ENCODE results near the gene KCNMB2. TPM values are rescaled to one million over a fixed set of nuclear protein-coding genes. Genes with fewer than 3 reads are reported as not detected.
"Not testable (repeated sequence)": the region's sequence is repeated elsewhere in the genome, so short reads cannot be mapped to it uniquely, and the experiment has no call there.

Gene KCNMB2
- total RNA-seq, 1 donor from 2014 or later, result 1.8 TPM

DNA sequence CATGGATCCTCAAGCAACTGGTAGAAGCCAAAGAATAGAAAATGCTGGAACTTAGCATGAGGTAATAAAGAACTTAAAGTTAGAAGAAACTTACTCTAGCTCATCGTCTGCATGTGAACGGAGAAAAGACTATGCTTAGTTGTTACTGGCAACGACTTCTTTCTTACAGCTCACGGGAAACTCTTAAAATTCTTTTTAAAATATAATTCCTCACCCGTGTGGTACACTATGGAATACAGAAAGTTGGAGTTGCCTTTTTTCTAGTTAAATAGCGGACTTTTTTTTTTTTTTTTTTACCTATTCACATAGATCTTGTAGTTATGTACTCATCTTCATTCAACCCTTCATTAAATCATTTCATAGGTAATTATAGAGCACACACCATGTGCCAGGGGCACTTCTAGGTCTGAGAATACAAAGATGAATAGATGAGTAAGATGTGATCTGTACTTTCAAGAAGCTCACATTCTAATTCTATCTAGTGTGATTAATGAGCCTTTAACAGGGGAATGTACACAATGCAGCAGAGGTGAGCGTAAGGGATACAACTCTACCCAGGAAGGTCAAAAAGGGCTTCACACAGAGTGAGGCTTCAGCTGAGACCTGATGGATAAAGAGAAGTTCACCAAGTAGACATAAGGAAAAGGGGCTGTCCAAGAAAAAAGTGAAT is 18.4 kb upstream of the KCNMB2 start:
- ATAC-seq (no peak), DNase-seq (ENCODE audit: missing footprints) (no peak)
- intact Hi-C loops (cut with DNase I), result no loop called here

DNA sequence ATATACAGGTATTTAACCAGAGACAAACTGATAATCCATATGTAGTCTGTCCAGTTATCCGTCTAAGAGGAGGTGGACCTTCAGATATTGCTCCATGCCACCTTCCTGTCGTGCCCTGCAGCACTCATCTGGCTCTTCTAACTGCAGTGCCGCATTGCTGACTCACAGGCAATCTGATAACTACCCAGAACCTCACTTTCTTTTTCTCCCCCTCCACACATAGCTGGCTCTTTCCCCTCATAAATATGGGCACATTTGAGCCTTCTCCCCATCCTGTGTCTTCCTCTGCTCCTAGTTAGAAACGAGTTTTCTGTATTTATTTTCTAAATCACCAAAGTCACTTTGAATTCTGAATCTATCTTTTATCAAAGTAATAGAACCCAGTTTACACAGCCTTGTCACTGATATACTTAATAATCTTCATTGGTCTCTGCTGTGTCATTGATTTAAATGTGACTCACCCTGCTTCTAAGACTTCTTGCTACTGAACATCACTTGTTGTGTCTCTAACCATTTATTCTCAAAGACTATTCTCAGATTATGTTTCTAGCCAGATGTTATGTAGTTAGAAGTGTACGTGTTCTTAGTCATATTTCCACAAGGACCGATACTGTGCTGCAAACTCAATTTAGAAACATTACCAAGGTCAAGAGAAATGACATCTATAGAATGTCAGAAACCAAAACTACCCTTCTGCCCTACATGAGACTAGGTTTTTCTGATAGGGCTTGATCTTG is 17.4 kb upstream of the KCNMB2 start:
- ATAC-seq (no peak), DNase-seq (ENCODE audit: missing footprints) (peak; percentile 61)
- intact Hi-C loops (cut with DNase I), result no loop called here

- DNase-seq (ENCODE audit: missing footprints), result no peak
- intact Hi-C loops (cut with DNase I), result no loop called here
Measured at GRCh38 chr3:178519701-178520100, 16.5 kb upstream of the KCNMB2 start.

DNA sequence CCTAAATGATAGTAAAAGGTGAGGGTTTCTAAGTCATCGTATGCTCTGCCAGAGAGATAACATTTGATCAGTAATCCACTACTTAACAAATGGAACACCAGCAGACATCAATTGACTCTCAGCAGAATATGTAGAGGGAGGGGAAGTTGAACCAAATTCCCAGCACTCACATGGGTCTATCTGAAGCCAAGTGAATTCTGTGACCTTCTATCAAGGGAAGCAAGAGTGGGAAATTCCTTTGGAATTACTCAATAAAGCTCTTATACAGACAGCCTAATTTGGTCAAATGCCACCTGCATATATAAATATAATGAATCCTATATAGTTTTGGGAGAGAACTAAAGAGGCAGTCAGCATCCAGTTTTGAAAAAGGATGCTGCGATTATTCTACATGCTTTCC is 15.8 kb upstream of the KCNMB2 start:
- intact Hi-C loops (cut with DNase I), result no loop called here
- ATAC-seq (no peak), DNase-seq (ENCODE audit: missing footprints) (no peak)

More at GRCh38 chr3:178519701-178520100, 16.5 kb upstream of the KCNMB2 start:
- ATAC-seq, result no peak

- ATAC-seq, result no peak
Measured at GRCh38 chr3:178522200-178523052, 13.8 kb upstream of the KCNMB2 start.

DNA sequence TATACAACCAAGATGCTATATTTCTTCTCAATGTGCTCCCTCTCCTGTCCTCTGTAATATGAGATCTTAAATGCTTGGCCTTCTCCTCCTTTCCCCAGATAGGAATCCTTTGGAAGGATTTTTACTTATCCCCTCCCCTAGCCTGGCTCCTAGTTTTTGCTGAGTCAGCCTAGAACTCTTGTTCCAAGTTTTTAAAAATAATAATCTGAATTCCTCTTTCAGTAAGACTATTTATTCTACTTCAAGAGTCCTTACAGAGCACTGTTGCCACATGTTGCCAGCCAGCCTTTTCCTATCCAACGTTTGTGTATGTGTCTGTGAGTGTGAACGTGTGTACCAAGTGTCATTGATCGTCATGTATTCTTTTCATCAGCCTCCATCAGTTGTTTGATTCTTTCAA is 11.0 kb upstream of the KCNMB2 start:
- DNase-seq (ENCODE audit: missing footprints), result no peak
- no peak for ATAC-seq
- intact Hi-C loops (cut with DNase I), result no loop called here

More at GRCh38 chr3:178522200-178523052, 13.8 kb upstream of the KCNMB2 start:
- intact Hi-C loops (cut with DNase I), result no loop called here
- DNase-seq (ENCODE audit: missing footprints), result no peak

- ATAC-seq, result no peak
- intact Hi-C loops (cut with DNase I), result no loop called here
- no peak for DNase-seq (ENCODE audit: missing footprints)
Measured at GRCh38 chr3:178526291-178526690, 9.9 kb upstream of the KCNMB2 start.

DNA sequence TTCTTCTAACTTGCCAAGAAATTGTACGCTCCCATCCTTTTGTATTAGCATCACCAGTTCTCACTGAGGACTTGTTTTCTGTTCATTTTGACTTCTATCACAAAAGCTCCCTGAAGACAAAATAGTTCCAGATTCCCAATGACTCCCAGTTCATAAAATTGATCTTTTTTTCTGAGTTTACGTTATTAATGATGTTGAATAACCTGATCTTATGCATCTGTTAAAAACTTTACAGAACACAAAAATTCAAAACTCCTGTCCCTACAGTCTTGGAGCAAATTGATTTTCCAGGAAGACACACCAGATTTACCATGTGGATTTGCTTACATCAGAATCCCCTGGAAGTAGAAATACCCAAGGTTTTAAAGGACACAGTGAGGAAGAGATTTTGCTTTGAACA is 8.3 kb upstream of the KCNMB2 start:
- DNase-seq (ENCODE audit: missing footprints) (no peak), ATAC-seq (no peak)
- intact Hi-C loops (cut with DNase I), result no loop called here

- DNase-seq (ENCODE audit: missing footprints) (no peak), ATAC-seq (no peak)
- intact Hi-C loops (cut with DNase I), result loop anchor here (10.0 kb wide), 1 partner anchor 135 kb away; no protein-coding TSS in a partner anchor
Measured at GRCh38 chr3:178529606-178530225, 6.5 kb upstream of the KCNMB2 start.

GRCh38 chr3:178532476-178532875 is 3.8 kb upstream of the KCNMB2 start:
- intact Hi-C loops (cut with DNase I), result loop anchor here (10.0 kb wide), 1 partner anchor 132 kb away; no protein-coding TSS in a partner anchor
- no peak for ATAC-seq

GRCh38 chr3:178537122-178537705 is 978 bp downstream of the KCNMB2 start:
- intact Hi-C loops (cut with DNase I), result loop anchor here (5.0 to 10.0 kb wide), 2 partner anchors 100 to 128 kb away; no protein-coding TSS in a partner anchor
- ATAC-seq (no peak), DNase-seq (ENCODE audit: missing footprints) (no peak)

More at GRCh38 chr3:178532476-178532875, 3.8 kb upstream of the KCNMB2 start:
- no peak for DNase-seq (ENCODE audit: missing footprints)

GRCh38 chr3:178538056-178538455 is 1.8 kb downstream of the KCNMB2 start:
- ATAC-seq (no peak), DNase-seq (ENCODE audit: missing footprints) (no peak)
- intact Hi-C loops (cut with DNase I), result loop anchor here (5.0 to 10.0 kb wide), 2 partner anchors 101 to 127 kb away; no protein-coding TSS in a partner anchor

GRCh38 chr3:178540184-178540583 is 3.9 kb downstream of the KCNMB2 start:
- intact Hi-C loops (cut with DNase I), result no loop called here
- DNase-seq (ENCODE audit: missing footprints), result no peak
- ATAC-seq, result no peak

GRCh38 chr3:178545337-178545736 is 9.1 kb downstream of the KCNMB2 start:
- ATAC-seq, result no peak
- intact Hi-C loops (cut with DNase I), result no loop called here
- DNase-seq (ENCODE audit: missing footprints), result no peak

GRCh38 chr3:178546079-178546478 is 9.8 kb downstream of the KCNMB2 start:
- DNase-seq (ENCODE audit: missing footprints), result no peak
- ATAC-seq, result no peak
- intact Hi-C loops (cut with DNase I), result no loop called here

GRCh38 chr3:178549426-178549825 is 13.2 kb downstream of the KCNMB2 start:
- DNase-seq (ENCODE audit: missing footprints); intact Hi-C loops (cut with DNase I); ATAC-seq: not testable (repeated sequence)

GRCh38 chr3:178551916-178552321 is 15.7 kb downstream of the KCNMB2 start:
- ATAC-seq (peak; percentile 74), DNase-seq (ENCODE audit: missing footprints) (no peak)
- intact Hi-C loops (cut with DNase I), result no loop called here

DNA sequence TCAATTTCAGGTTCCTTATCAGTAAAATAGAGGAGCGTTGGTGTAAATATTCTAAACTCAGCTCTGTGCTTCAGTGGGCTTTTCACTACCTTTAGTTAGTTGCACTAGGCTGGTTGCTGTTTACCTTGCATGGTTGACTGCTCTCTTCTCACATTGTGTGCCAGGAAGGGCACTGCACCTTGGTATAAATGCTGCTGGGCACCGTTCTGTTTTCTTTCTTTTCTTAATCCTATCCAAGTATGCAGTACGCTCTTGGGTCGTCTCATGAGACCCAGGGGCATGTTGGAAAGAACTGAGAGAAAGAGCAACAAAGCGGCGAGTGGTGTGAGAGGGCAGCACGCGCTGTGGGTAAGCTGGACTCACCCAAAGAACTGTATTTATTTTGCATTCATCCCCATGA is 22.4 kb downstream of the KCNMB2 start:
- no peak for DNase-seq (ENCODE audit: missing footprints)
- intact Hi-C loops (cut with DNase I), result no loop called here
- ATAC-seq, result no peak

Measured in Right ventricle myocardium inferior (tissue), 1 donor.